T-helper 1 cell treated with Interleukin-12 subunit alpha and Interleukin-12 subunit beta and Interleukin-4 antibody, amounts not matched to agents 30 ng/mL and 1 ng/mL, for 36 hours (primary cell): ENCODE measurements around the gene BPTF. TPM values are rescaled to one million over a fixed set of nuclear protein-coding genes. Genes with fewer than 3 reads are reported as not detected.
"Not testable (repeated sequence)": the region's sequence is repeated elsewhere in the genome, so short reads cannot be mapped to it uniquely, and the experiment has no call there.

Source experiments
- intact Hi-C: fragments of 100-400 bp; cut with micrococcal nuclease; formaldehyde crosslinking; loops from one replicate; pipeline ENCODE4 v1.15.1; 2024
- total RNA-seq: library from RNA; stranded (reverse); gene quantifications from 2 replicates; pipeline ENCODE4 v1.2.3, GENCODE V29; 2022

Gene BPTF
- total RNA-seq, 1 donor from 2014 or later, result 107 TPM

- intact Hi-C loops, result no loop called here
These were observed 145.5 kb downstream of the BPTF start for GRCh38 chr17:67970783-67971182.

GRCh38 chr17:67974185-67974584 is 148.9 kb downstream of the BPTF start:
- intact Hi-C loops, result no loop called here

- intact Hi-C loops, result no loop called here
These were observed 149.3 kb downstream of the BPTF start for GRCh38 chr17:67974598-67975066.

- intact Hi-C loops, result not testable (repeated sequence)
These were observed 151.0 kb downstream of the BPTF start for GRCh38 chr17:67976306-67976705.

DNA sequence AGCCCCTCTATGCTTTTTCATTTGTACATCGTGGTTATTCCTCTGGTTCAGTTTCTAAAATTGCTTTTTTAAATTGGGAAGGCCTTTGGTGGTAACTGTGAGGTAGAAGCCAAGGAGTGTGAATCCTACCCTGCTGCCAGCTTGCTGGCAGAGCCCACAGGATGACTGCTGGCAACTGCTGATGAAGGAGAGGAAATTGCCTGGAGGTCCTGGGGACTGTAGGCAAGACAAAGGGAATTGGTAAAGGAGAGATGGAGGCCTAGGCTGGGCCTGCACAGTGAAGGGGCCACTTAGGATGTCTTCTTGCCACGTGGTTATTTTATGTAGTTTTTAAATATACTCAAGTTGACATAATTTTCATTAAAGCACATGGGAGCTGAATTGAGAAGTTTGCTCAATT is 155.2 kb downstream of the BPTF start:
- intact Hi-C loops, result no loop called here

DNA sequence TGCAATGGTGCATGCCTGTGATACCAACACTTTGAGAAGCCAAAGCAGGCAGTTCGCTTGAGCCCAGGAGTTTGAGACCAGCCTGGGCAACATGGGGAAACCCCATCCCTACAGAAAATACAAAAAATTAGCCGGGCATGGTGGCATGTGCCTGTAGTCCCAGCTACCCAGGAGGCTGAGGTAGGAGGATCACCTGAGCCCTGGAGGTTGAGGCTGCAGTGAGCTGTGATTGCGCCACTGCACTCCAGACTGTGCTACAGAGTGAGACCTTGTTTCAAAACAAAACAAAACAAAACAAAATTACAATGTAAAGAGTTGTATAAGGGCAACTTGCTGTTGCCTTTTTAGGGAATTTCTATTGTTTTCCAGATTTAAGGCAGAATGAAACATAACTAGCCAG is 155.6 kb downstream of the BPTF start:
- intact Hi-C loops, result not testable (repeated sequence)

DNA sequence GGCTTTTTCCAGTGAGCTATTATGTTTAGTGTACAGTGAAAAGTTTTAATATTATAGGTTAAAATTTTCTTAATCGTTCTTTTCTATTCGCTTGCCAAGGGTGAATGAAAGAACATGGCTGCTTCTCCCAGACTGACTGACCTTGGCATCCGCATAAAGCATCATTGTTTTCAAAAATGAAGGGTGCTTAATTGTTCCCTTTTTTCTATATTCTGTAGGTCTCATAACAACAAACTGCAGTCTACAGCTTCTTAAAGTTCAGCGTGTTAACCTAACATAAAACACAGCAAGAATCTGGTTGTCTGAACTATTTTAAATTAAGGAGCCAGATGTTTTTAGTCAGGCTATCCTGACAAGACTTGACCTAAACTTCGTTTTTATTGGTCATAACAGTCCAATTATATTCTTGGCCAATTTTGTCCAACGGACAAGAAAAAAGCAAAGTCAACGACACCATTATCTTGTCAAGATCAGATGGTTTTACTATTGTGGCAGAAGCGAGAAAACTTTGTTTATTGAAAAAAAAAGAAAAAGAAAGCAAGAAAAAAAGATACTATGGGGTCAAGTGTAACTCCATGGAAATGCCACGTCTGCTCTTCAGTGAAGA is 156.8 kb downstream of the BPTF start:
- intact Hi-C loops, result no loop called here

DNA sequence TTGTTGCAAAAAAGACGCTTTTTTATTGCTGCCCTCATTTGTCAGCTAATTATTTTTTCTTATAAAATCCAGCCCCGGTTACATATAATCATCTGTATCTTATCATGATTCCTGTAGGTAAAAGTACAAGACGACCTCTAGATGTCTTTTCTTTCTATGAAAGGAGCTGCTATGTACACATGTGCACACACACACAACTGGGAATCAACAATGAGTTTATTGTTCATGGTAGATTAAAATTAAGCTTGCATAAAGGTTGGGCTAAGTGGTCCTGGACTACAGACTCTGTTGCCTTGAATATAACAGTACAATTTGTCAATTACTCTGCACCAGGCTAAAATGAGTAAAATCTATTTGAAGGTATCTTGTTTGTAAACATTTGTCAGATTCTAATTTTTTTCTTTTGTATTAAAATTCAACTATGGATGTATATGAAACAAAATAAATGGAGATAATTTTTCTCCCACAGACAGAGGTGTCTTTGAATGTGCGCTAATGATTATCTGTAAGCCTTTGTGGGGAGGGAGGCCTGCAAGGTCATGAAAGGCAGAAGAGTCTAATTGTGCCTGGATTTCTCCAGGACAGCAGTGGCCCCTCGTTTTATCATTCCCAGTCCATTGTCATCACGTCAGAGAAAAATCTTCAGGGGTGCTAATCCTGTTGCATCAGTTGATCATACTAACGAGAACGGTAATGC is 157.5 kb downstream of the BPTF start:
- intact Hi-C loops, result no loop called here

- intact Hi-C loops, result no loop called here
These were observed 158.0 kb downstream of the BPTF start for GRCh38 chr17:67983383-67983688.

DNA sequence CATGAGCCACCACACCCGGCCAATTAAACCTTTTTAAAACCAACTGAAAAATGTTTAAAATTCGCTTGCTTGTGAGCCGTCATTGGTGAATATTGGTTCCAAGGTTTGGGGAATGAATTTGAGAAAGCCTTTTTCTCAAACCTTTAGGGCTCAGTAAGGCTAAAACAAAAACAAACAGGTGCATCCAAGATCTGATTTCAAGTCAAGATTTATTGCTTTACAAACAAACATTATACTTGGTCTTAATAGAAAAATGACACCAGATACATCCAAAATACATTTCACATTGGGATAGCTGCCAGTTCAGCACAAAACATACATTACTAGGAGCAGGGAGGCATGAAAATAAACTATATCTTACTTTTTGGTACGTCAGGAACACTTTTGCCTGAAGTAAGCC is 165.6 kb downstream of the BPTF start:
- intact Hi-C loops, result loop anchor here (5.0 kb wide), 2 partner anchors 164 to 191 kb away; partner anchors contain the start of gene BPTF

DNA sequence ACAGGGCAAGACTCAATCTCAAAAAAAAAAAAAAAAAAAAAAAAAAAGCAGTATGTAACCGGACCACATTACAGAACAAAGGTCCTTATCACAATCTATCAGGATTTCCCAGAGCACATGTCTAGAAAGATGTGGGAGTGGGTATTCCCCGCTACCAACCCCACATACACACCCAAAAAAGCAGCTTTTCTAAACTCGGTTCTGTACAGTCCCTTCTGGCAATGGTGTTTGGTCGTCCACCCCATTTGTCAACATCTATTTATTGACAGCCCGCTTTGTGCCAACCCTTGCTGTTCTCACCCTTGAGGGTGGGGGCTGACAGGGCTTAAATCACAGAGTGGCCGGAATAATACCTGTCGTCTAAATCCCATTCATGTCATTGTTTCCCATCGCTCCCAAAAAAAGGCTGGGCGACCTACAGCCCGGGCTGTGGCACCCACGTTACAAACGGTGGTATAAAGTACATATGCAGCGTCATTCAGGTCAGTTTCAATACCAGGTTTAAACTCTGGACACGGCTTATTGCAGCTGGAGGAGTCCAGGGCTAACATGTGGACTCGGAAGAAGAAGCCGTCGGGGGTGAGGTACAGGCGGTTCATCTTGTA is 167.3 kb downstream of the BPTF start:
- intact Hi-C loops, result loop anchor here (1.0 to 5.0 kb wide), 5 partner anchors 28 to 298 kb away; partner anchors contain the start of genes ARSG, BPTF, KPNA2 and SLC16A6

DNA sequence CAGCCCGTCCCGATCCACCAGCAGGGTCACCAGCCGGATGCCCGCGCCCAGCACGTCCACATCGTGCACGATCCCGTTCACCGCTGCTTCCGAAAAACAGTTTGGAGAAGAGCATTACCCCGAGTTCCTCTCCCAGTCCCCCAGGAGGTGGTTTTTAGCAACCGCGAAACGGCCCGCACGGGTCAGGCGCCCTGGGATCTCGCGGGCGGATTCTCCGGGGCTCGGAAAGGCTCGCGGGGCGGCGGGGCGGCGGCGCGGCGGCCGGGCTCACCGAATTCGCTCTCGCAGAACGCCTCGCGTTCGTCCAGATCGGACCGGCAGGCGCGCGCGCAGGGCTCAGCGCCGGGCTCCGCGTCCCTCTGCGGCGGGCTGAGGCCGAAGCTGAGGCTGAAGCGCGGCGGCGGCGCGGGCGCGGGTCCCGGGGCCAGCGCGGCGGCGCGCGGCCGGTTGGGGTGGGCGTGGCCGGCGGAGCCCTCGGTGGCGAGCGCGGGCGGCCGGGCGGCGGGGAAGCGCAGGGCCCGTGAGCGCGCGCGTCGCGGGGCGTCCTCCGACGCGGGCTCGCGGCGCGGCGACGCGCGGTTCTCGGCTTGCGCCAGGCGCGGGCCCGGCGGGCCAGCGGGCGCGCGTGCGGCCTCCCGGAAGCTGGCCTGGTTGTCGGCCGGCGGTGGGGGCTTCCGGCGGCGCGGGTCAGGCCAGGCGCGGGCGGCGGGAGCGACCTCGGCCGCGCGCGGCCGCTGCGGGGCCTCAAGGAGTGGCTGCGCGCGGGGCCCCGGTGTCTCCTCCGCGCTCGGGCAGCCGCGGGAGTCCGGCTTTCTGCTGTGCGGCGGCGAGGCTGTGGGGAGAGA is 168.1 kb downstream of the BPTF start:
- intact Hi-C loops, result loop anchor here (1.0 to 5.0 kb wide), 5 partner anchors 27 to 297 kb away; partner anchors contain the start of genes ARSG, BPTF, KPNA2 and SLC16A6

GRCh38 chr17:67993998-67994361 is 168.7 kb downstream of the BPTF start:
- intact Hi-C loops, result loop anchor here (1.0 to 5.0 kb wide), 6 partner anchors 17 to 297 kb away; partner anchors contain the start of genes ARSG, BPTF, KPNA2 and SLC16A6

- intact Hi-C loops, result loop anchor here (2.0 to 5.0 kb wide), 3 partner anchors 16 to 187 kb away; partner anchors contain the start of gene BPTF
These were observed 169.7 kb downstream of the BPTF start for GRCh38 chr17:67994817-67995569.

- intact Hi-C loops, result loop anchor here (2.0 kb wide), 1 partner anchor 15 kb away; no protein-coding TSS in a partner anchor
These were observed 170.4 kb downstream of the BPTF start for GRCh38 chr17:67995570-67996263.

GRCh38 chr17:67996301-67997171 is 171.2 kb downstream of the BPTF start, which contains the start of gene C17orf58:
C17orf58 (minus strand) TSS chr17:67996469; CDS start chr17:67996198, 271 bp downstream.
- intact Hi-C loops, result not testable (repeated sequence)

GRCh38 chr17:67998466-67998865 is 173.2 kb downstream of the BPTF start:
- intact Hi-C loops, result no loop called here

DNA sequence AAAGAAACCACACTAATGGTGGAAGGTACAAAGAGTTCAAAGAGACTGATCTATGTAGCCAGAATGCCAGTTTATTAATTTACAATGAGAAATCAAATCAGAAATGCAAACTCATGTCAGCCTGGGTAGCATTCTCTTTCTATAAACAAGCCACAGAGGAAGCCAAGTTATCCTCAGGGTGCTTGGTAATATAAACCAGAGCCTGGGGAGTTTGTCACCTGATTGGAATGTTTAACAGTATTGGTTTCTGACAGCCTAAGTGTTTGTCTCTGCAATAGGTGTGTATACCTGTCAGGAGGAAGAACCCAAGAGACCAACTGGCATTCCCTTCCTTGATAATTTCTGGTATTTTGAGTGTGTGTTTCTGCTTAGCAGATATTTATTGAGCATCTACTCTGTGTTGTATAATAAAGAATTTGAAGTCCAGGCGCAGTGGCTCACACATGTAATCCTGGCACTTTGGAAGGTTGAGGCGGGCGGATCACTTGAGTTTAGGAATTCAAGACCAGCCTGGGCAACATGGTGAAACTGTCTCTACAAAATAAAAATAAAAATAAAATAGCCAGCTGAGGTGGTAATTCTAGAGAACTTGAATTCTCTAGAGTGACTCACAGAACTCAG is 174.1 kb downstream of the BPTF start:
- intact Hi-C loops, result no loop called here
